Erythroblast (primary cell): ENCODE results near the gene CPOX.

Experiments
- GATA1 ChIP-seq: IDR thresholded peaks from 2 replicates; pipeline ENCODE4 v1.6.1; 2011; ENCODE audit warnings: low read depth, mild to moderate bottlenecking, control low read depth, low read length, moderate library complexity
- POLR2A ChIP-seq: IDR thresholded peaks from 2 replicates; pipeline ENCODE4 v1.6.1; 2011; ENCODE audit warnings: mild to moderate bottlenecking, low read length

- TF ChIP-seq POLR2A: no peak
- TF ChIP-seq GATA1: no peak
Observed at GRCh38 chr3:98560911-98561310, 32.5 kb downstream of the CPOX start.
